ENCODE results near the gene PFDN2.

Gene PFDN2

DNA sequence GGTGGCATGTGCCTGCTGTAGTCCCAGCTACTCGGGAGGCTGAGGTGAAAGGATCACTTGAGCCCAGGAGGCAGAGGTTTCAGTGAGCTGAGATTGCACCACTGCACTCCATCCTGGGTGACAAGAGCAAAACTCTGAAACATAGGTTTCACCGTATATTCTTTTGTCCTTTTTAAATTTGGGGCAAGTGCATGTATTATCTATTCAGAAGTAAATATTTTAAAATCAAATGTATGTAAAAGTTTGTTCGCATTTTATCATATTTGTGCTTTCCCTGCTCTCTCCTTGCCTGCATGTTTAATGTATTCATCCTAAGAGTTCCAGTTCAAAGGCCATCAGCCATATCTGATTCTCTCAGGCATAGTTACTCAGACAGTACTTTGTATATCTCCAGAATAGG is 28.0 kb upstream of the PFDN2 start:
- H3K27ac ChIP-seq (ENCODE audit: low read length, poor library complexity, severe bottlenecking) = no peak overlapping the region
- no peaks in the 10 kb centered on the region for H3K36me3 ChIP-seq (ENCODE audit: control insufficient read depth in 1 of 2, insufficient read depth in 2 of 2, low read depth in 1 of 2, low read length in 2 of 2)
- H3K4me1 ChIP-seq (ENCODE audit: control insufficient read depth, insufficient read depth, low read depth, low read length) = no peaks in the 10 kb centered on the region
- no peak overlapping the region for H4K91ac ChIP-seq (ENCODE audit: low read length)
- no peak overlapping the region for H2AFZ ChIP-seq (ENCODE audit: low read depth, low read length)
- H2AK5ac ChIP-seq (ENCODE audit: low read length, severe bottlenecking) = no peak overlapping the region
- no peak overlapping the region for H2BK12ac ChIP-seq (ENCODE audit: low read length in 2 of 2)
- H3K23ac ChIP-seq (ENCODE audit: low read length in 2 of 2) = no peak overlapping the region
- H3K4me2 ChIP-seq (ENCODE audit: low read length, poor library complexity, severe bottlenecking) = no peak overlapping the region
- H3K18ac ChIP-seq (ENCODE audit: low read depth in 1 of 2, low read length in 2 of 2) = no peak overlapping the region
- no peak overlapping the region for H2BK5ac ChIP-seq (ENCODE audit: low read depth, low read length, poor library complexity, severe bottlenecking)
- H2BK120ac ChIP-seq (ENCODE audit: low read depth, low read length) = no peak overlapping the region
- H3K4ac ChIP-seq (ENCODE audit: low read depth in 1 of 2, low read length in 2 of 2) = no peak overlapping the region
- H3K27me3 ChIP-seq (ENCODE audit: control insufficient read depth in 1 of 2, insufficient read depth in 1 of 2, low read length in 2 of 2) = no peaks in the 10 kb centered on the region
- H3K9me3 ChIP-seq (ENCODE audit: control insufficient read depth, low read length) = no peaks in the 10 kb centered on the region
- no peak overlapping the region for H2BK15ac ChIP-seq (ENCODE audit: low read depth, poor library complexity, severe bottlenecking)
- WGBS = 95% methylated on average over 2 of the region's 3 CpGs
- H3K79me1 ChIP-seq (replicated peaks; ENCODE audit: low read length, poor library complexity, severe bottlenecking) = peaks cover 4% of the 10 kb centered on the region
- H3K9ac ChIP-seq (ENCODE audit: low read length) = no peak overlapping the region
- H3K4me3 ChIP-seq (ENCODE audit: insufficient read depth in 1 of 2, low read depth in 1 of 2, low read length in 2 of 2) = no peak overlapping the region
- no peak overlapping the region for H4K8ac ChIP-seq (ENCODE audit: low read length)
- no peak for DNase-seq
- no peak overlapping the region for H3K14ac ChIP-seq (ENCODE audit: low read length in 2 of 2)

DNA sequence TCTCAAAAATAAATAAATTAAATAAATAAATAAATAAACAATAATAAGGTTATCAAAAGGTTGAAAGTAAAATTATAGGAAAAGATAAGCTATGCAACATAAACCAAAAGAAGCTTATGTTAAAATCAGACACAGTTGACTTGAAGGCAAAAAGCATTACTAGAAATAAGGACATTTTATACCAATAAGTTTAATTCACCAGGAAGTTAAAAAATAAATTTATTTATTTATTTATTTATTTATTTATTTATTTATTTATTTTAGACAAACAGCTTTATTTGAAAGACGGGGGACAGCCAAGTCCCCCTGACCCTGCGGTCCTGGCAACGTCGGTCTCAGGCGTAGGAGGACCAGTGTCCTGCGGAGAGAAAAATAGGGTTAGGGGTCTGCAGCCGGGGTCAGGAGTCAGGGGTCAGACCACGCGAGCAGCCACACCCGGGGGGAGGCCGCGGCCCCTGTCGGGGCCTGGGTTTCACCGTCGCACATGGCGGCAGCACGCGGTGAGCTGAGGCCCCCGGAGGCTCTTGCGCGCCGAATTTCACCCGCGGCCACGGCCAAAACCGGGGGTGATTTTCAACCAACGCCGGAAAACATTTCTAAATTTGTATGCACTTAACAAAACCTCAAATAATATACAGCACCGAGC is 23.0 kb upstream of the PFDN2 start:
- Histone ChIP-seq H3K79me1 (replicated peaks; ENCODE audit: low read length, poor library complexity, severe bottlenecking) (peaks cover 24% of the 10 kb centered on the region), H2BK15ac (ENCODE audit: low read depth, poor library complexity, severe bottlenecking) (no peak overlapping the region), H2BK12ac (ENCODE audit: low read length in 2 of 2) (no peak overlapping the region), H4K91ac (ENCODE audit: low read length) (no peak overlapping the region), H3K4ac (ENCODE audit: low read depth in 1 of 2, low read length in 2 of 2) (no peak overlapping the region), H3K9ac (ENCODE audit: low read length) (no peak overlapping the region), H3K4me2 (ENCODE audit: low read length, poor library complexity, severe bottlenecking) (no peak overlapping the region), H3K27ac (ENCODE audit: low read length, poor library complexity, severe bottlenecking) (no peak overlapping the region), H2AFZ (ENCODE audit: low read depth, low read length) (no peak overlapping the region), H2AK5ac (ENCODE audit: low read length, severe bottlenecking) (no peak overlapping the region), H2BK5ac (ENCODE audit: low read depth, low read length, poor library complexity, severe bottlenecking) (no peak overlapping the region), H3K4me1 (ENCODE audit: control insufficient read depth, insufficient read depth, low read depth, low read length) (no peaks in the 10 kb centered on the region), H3K23ac (ENCODE audit: low read length in 2 of 2) (no peak overlapping the region), H3K27me3 (ENCODE audit: control insufficient read depth in 1 of 2, insufficient read depth in 1 of 2, low read length in 2 of 2) (no peaks in the 10 kb centered on the region), H3K14ac (ENCODE audit: low read length in 2 of 2) (no peak overlapping the region), H3K9me3 (ENCODE audit: control insufficient read depth, low read length) (no peaks in the 10 kb centered on the region), H4K8ac (ENCODE audit: low read length) (no peak overlapping the region), H3K18ac (ENCODE audit: low read depth in 1 of 2, low read length in 2 of 2) (no peak overlapping the region), H3K4me3 (ENCODE audit: insufficient read depth in 1 of 2, low read depth in 1 of 2, low read length in 2 of 2) (no peak overlapping the region), H2BK120ac (ENCODE audit: low read depth, low read length) (no peak overlapping the region), H3K36me3 (ENCODE audit: control insufficient read depth in 1 of 2, insufficient read depth in 2 of 2, low read depth in 1 of 2, low read length in 2 of 2) (no peaks in the 10 kb centered on the region)
- 96% methylated on average over 29 of the region's 29 CpGs for WGBS
- DNase-seq = no peak

DNA sequence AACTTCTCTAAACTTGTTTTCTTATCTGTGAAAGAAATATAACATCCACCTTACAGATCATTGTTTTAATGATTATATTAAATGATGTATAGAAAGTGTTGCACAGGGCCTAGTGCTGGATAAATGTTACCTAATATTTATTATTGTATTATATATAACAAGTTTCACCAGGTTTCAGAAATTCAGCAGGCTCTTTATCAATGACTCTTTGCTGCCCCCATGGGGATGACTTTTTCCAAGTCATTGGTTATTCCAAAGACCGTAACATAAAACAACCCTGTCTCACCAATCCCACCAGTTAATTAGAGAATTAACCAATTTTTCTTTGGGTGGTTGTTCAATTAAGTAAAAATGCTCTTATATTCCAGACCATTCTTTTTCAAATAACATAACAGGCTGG is 21.9 kb upstream of the PFDN2 start:
- no peak overlapping the region for H3K23ac ChIP-seq (ENCODE audit: low read length in 2 of 2)
- no peak overlapping the region for H4K91ac ChIP-seq (ENCODE audit: low read length)
- no peak overlapping the region for H3K4me3 ChIP-seq (ENCODE audit: insufficient read depth in 1 of 2, low read depth in 1 of 2, low read length in 2 of 2)
- no peaks in the 10 kb centered on the region for H3K9me3 ChIP-seq (ENCODE audit: control insufficient read depth, low read length)
- H2AFZ ChIP-seq (ENCODE audit: low read depth, low read length) = no peak overlapping the region
- H3K4me2 ChIP-seq (ENCODE audit: low read length, poor library complexity, severe bottlenecking) = no peak overlapping the region
- no peak overlapping the region for H3K9ac ChIP-seq (ENCODE audit: low read length)
- no peak overlapping the region for H2BK5ac ChIP-seq (ENCODE audit: low read depth, low read length, poor library complexity, severe bottlenecking)
- no peak overlapping the region for H2BK15ac ChIP-seq (ENCODE audit: low read depth, poor library complexity, severe bottlenecking)
- H3K27me3 ChIP-seq (ENCODE audit: control insufficient read depth in 1 of 2, insufficient read depth in 1 of 2, low read length in 2 of 2) = no peaks in the 10 kb centered on the region
- no peak overlapping the region for H4K8ac ChIP-seq (ENCODE audit: low read length)
- H2BK120ac ChIP-seq (ENCODE audit: low read depth, low read length) = no peak overlapping the region
- H3K14ac ChIP-seq (ENCODE audit: low read length in 2 of 2) = no peak overlapping the region
- H2AK5ac ChIP-seq (ENCODE audit: low read length, severe bottlenecking) = no peak overlapping the region
- H3K4me1 ChIP-seq (ENCODE audit: control insufficient read depth, insufficient read depth, low read depth, low read length) = no peaks in the 10 kb centered on the region
- no peak overlapping the region for H2BK12ac ChIP-seq (ENCODE audit: low read length in 2 of 2)
- DNase-seq = peak; percentile 70
- no peak overlapping the region for H3K27ac ChIP-seq (ENCODE audit: low read length, poor library complexity, severe bottlenecking)
- H3K36me3 ChIP-seq (ENCODE audit: control insufficient read depth in 1 of 2, insufficient read depth in 2 of 2, low read depth in 1 of 2, low read length in 2 of 2) = peaks cover 0 to 1% of the 10 kb centered on the region in 2 experiments
- H3K18ac ChIP-seq (ENCODE audit: low read depth in 1 of 2, low read length in 2 of 2) = no peak overlapping the region
- H3K4ac ChIP-seq (ENCODE audit: low read depth in 1 of 2, low read length in 2 of 2) = no peak overlapping the region
- WGBS = no CpG with 5 or more reads among the region's 1 CpG
- H3K79me1 ChIP-seq (replicated peaks; ENCODE audit: low read length, poor library complexity, severe bottlenecking) = peaks cover 29% of the 10 kb centered on the region

DNA sequence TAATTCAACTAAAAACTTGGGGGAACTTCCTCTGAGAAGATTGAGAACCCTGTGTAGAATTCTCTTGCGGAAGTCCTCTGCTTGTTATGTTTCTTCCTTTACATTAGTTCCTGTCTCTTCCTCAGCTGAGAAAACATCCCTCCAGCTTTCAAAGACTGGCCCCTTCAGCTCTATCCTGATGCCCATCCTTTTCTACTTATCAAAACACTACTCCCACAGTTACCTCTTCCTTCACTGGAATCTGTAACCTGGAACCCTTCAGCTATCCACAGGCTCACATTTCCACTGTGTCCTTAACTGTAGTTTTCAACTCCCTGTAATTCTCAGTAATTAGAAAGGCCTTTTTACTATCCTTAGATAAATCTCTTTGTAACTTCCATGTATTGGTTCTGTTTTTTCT is 20.6 kb upstream of the PFDN2 start:
- Histone ChIP-seq H3K27me3 (ENCODE audit: control insufficient read depth in 1 of 2, insufficient read depth in 1 of 2, low read length in 2 of 2) (no peaks in the 10 kb centered on the region), H3K14ac (ENCODE audit: low read length in 2 of 2) (no peak overlapping the region), H3K4me3 (ENCODE audit: insufficient read depth in 1 of 2, low read depth in 1 of 2, low read length in 2 of 2) (no peak overlapping the region), H4K8ac (ENCODE audit: low read length) (no peak overlapping the region), H2BK120ac (ENCODE audit: low read depth, low read length) (no peak overlapping the region), H3K27ac (ENCODE audit: low read length, poor library complexity, severe bottlenecking) (no peak overlapping the region), H3K36me3 (ENCODE audit: control insufficient read depth in 1 of 2, insufficient read depth in 2 of 2, low read depth in 1 of 2, low read length in 2 of 2) (peaks cover 0 to 4% of the 10 kb centered on the region in 2 experiments), H2BK5ac (ENCODE audit: low read depth, low read length, poor library complexity, severe bottlenecking) (no peak overlapping the region), H3K9me3 (ENCODE audit: control insufficient read depth, low read length) (no peaks in the 10 kb centered on the region), H2AK5ac (ENCODE audit: low read length, severe bottlenecking) (no peak overlapping the region), H2AFZ (ENCODE audit: low read depth, low read length) (no peak overlapping the region), H3K4me2 (ENCODE audit: low read length, poor library complexity, severe bottlenecking) (no peak overlapping the region), H3K79me1 (replicated peaks; ENCODE audit: low read length, poor library complexity, severe bottlenecking) (peaks cover 30% of the 10 kb centered on the region), H3K4me1 (ENCODE audit: control insufficient read depth, insufficient read depth, low read depth, low read length) (peaks cover 7% of the 10 kb centered on the region), H3K9ac (ENCODE audit: low read length) (no peak overlapping the region), H2BK15ac (ENCODE audit: low read depth, poor library complexity, severe bottlenecking) (no peak overlapping the region), H4K91ac (ENCODE audit: low read length) (no peak overlapping the region), H3K18ac (ENCODE audit: low read depth in 1 of 2, low read length in 2 of 2) (no peak overlapping the region), H3K4ac (ENCODE audit: low read depth in 1 of 2, low read length in 2 of 2) (no peak overlapping the region), H3K23ac (ENCODE audit: low read length in 2 of 2) (no peak overlapping the region), H2BK12ac (ENCODE audit: low read length in 2 of 2) (no peak overlapping the region)
- DNase-seq = no peak
- 100% methylated on average over 1 of the region's 1 CpG for WGBS

Data from mesenchymal stem cell (in vitro differentiated cells and primary cell).